CD4-positive, alpha-beta T cell (primary cell): Measurements from ENCODE around the gene INSYN2B. TPM values are rescaled to one million over a fixed set of nuclear protein-coding genes. Genes with fewer than 3 reads are reported as not detected.
A peak's percentile ranks its signal among the peaks of the same experiment; 100 is the strongest.

Source experiments
- ATAC-seq: fragments of 200-7000 bp; cut with Tn5 transposase; one replicate; pipeline ENCODE4 v1.10.0; 2022; ENCODE audit warnings: mild to moderate bottlenecking; ENCODE audit not compliant: poor library complexity
- CTCF ChIA-PET: fragments of 350-600 bp; sonication (Branson Sonifier 250); formaldehyde crosslinking; loops from one replicate; lab custom pipeline; 2021; ENCODE audit warnings: antibody characterized with exemption, inconsistent platforms; lab: Charles Lee
- POLR2A ChIA-PET: fragments of 350-600 bp; sonication (Branson Sonifier 250); formaldehyde crosslinking; loops from one replicate; lab custom pipeline; 2021; ENCODE audit warnings: antibody characterized with exemption, inconsistent platforms; lab: Charles Lee
- DNase-seq, 14 experiments: peaks; one replicate each; pipeline ENCODE4 v3.0.0-alpha.2; 2013 to 2020; ENCODE audit warnings: mixed read lengths in 2 of 14
- H3K27ac ChIP-seq, 2 donors: one replicate each; pipeline versions ENCODE4 v1.5.1 to v1.7.0; 2013; ENCODE audit warnings: low read length in 2 of 2, low read depth in 1 of 2, mild to moderate bottlenecking in 1 of 2
- H3K27me3 ChIP-seq, 2 experiments: 1 replicate in 1 of 2; 2 replicates in 1 of 2; pipeline versions ENCODE4 v1.6.1 to v1.7.0; 2013; ENCODE audit warnings: low read length in 2 of 2, control low read depth in 1 of 2, mild to moderate bottlenecking in 1 of 2, moderate library complexity in 1 of 2; ENCODE audit not compliant: insufficient read depth in 2 of 2, control insufficient read depth in 1 of 2
- H3K36me3 ChIP-seq: one replicate; pipeline ENCODE4 v1.6.1; 2013; ENCODE audit warnings: low read length, control low read depth; ENCODE audit not compliant: insufficient read depth
- H3K4me1 ChIP-seq: one replicate; pipeline ENCODE4 v1.6.1; 2013; ENCODE audit warnings: low read length, control low read depth; ENCODE audit not compliant: insufficient read depth
- H3K4me3 ChIP-seq: one replicate; pipeline ENCODE4 v1.5.1; 2013; ENCODE audit warnings: mild to moderate bottlenecking, low read length, moderate library complexity
- H3K9me3 ChIP-seq, 2 experiments: 1 replicate in 1 of 2; 2 replicates in 1 of 2; pipeline versions ENCODE4 v1.6.1 to v1.7.0; 2013; ENCODE audit warnings: low read length in 2 of 2, mild to moderate bottlenecking in 2 of 2, control low read depth in 1 of 2, moderate library complexity in 1 of 2; ENCODE audit not compliant: control insufficient read depth in 1 of 2, insufficient read depth in 1 of 2
- H3K27ac Mint-ChIP-seq: one replicate; pipeline ENCODE4 v1.8.0; 2020; ENCODE audit warnings: mixed read lengths
- H3K27me3 Mint-ChIP-seq: one replicate; pipeline ENCODE4 v1.8.0; 2021; ENCODE audit warnings: mixed read lengths
- H3K36me3 Mint-ChIP-seq: one replicate; pipeline ENCODE4 v1.8.0; 2021; ENCODE audit warnings: low read depth, mixed read lengths
- H3K4me1 Mint-ChIP-seq: one replicate; pipeline ENCODE4 v1.8.0; 2021; ENCODE audit warnings: low read depth, mixed read lengths
- H3K4me3 Mint-ChIP-seq: one replicate; pipeline ENCODE4 v1.8.0; 2020; ENCODE audit warnings: mild to moderate bottlenecking, mixed read lengths
- H3K9me3 Mint-ChIP-seq: one replicate; pipeline ENCODE4 v1.8.0; 2020; ENCODE audit warnings: mixed read lengths
- intact Hi-C, 2 experiments: fragments of 100-400 bp; cut with DNase I in 1 of 2; cut with micrococcal nuclease in 1 of 2; formaldehyde crosslinking; loops; one replicate each; pipeline versions ENCODE4 v1.15.1 to v1.9.0; 2023 to 2025; cut with DNase I, micrococcal nuclease
- total RNA-seq, 174 experiments: library from RNA in 2 of 174; stranded (reverse) in 2 of 174; gene quantifications; one replicate each; pipeline ENCODE4 v1.2.3 and lab custom pipeline; 2021 to 2026
- TF ChIP-seq, protein P1 (sequence below): fragments of 200-600 bp; IDR thresholded peaks from one replicate; pipeline ENCODE4 v1.8.0; 2022; ENCODE audit warnings: antibody characterized with exemption, mild to moderate bottlenecking

The INSYN2B gene
- total RNA-seq, 2 experiments from 2014 or later = not detected

DNA sequence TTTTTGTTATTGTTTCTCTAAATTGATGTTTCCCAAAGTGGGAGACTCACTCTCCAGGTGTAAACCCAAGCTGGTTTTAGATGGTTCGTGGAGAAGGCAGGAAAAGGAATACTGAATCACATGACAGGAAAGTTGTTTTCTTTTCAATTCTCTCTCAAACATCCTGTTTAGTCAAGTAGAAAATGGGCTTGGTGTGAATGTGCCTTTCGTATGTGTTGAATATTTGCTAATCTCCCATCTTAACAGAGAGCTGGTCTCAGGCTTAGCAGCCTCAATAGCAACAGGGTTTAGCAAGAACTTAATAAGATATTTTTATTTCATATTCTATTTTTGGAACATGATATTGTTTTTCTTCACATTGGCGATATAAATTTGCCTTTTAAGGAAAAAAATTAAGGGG lies 119.7 kb downstream of the INSYN2B start:
- H3K4me1 Mint-ChIP-seq = peaks cover 38% of the 10 kb centered on the region
- Histone ChIP-seq H3K27me3 (no peaks in the 10 kb centered on the region), H3K9me3 (no peaks in the 10 kb centered on the region), H3K4me1 (no peaks in the 10 kb centered on the region), H3K27ac (no peak overlapping the region), H3K36me3 (peaks cover 24% of the 10 kb centered on the region), H3K4me3 (no peak overlapping the region)
- DNase-seq = no peak
- ChIA-PET CTCF (no interaction called here), POLR2A (no interaction called here)
- H3K4me3 Mint-ChIP-seq = no peak overlapping the region
- H3K36me3 Mint-ChIP-seq = peaks cover 79% of the 10 kb centered on the region
- TF ChIP-seq, protein P1, sequence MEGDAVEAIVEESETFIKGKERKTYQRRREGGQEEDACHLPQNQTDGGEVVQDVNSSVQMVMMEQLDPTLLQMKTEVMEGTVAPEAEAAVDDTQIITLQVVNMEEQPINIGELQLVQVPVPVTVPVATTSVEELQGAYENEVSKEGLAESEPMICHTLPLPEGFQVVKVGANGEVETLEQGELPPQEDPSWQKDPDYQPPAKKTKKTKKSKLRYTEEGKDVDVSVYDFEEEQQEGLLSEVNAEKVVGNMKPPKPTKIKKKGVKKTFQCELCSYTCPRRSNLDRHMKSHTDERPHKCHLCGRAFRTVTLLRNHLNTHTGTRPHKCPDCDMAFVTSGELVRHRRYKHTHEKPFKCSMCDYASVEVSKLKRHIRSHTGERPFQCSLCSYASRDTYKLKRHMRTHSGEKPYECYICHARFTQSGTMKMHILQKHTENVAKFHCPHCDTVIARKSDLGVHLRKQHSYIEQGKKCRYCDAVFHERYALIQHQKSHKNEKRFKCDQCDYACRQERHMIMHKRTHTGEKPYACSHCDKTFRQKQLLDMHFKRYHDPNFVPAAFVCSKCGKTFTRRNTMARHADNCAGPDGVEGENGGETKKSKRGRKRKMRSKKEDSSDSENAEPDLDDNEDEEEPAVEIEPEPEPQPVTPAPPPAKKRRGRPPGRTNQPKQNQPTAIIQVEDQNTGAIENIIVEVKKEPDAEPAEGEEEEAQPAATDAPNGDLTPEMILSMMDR = no peak
- no peak for ATAC-seq
- intact Hi-C loops = no loop called here
- no peaks in the 10 kb centered on the region for H3K9me3 Mint-ChIP-seq
- peak overlapping the region; percentile 39 for H3K27ac Mint-ChIP-seq
- H3K27me3 Mint-ChIP-seq = no peaks in the 10 kb centered on the region

DNA sequence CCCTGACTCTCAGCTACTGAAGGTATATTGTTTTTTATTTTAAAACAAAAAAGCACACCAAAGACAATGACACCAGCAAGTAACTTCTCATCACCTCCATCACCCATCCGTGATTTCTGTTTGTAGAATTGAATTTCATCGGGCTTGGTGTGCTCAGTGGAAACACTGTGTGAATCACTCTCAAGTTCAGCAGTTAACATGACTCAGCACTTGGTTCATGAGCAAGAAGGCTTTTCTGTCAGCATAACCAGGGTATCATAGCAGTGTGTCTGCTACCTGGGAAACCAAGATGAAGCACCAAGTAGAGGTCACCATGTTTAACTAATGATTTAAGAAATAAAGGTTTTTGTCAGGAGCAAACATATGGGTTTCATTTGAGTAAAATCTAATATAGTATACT lies 123.7 kb downstream of the INSYN2B start:
- Histone ChIP-seq H3K36me3 (peaks cover 18% of the 10 kb centered on the region), H3K27ac (no peak overlapping the region)
- H3K27ac Mint-ChIP-seq = no peak overlapping the region

DNA sequence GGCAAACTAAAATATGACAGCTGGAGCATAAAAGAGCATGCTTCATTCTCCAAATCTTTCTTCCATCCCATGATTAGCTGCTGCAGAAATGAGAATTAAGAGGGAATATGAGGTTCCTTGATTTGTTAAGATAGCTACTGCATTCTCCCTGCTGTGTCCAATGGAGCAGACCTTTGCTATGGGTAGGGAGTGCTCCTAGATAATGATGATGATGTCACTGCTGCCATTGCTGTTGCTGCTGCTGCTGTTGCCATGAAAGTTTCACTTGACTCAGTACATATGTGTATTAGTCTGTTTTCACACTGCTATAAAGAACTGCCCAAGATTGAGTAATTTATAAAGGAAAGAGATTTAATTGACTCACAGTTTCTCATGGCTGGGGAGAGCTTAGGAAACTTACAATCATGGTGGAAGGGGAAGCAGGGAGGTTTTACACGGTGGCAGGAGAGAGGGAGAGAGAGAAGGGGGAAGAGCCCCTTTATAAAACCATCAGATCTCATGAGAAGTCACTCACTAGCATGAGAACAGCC lies 128.9 kb downstream of the INSYN2B start:
- Histone ChIP-seq H3K4me3 (no peak overlapping the region), H3K27ac (no peak overlapping the region), H3K36me3 (peaks cover 63% of the 10 kb centered on the region), H3K9me3 (peaks cover 3 to 17% of the 10 kb centered on the region in 2 experiments), H3K27me3 (no peaks in the 10 kb centered on the region), H3K4me1 (no peaks in the 10 kb centered on the region)
- Mint-ChIP-seq H3K4me1 (peaks cover 7% of the 10 kb centered on the region), H3K9me3 (peaks cover 12% of the 10 kb centered on the region), H3K27me3 (no peaks in the 10 kb centered on the region), H3K27ac (no peak overlapping the region), H3K36me3 (peaks cover 98% of the 10 kb centered on the region), H3K4me3 (no peak overlapping the region)
- intact Hi-C loops = no loop called here
- ChIA-PET POLR2A (no interaction called here), CTCF (no interaction called here)
- DNase-seq (no peak), ATAC-seq (no peak)
- TF ChIP-seq, protein P1 = no peak

More for the DNA sequence above, 123.7 kb downstream of the INSYN2B start:
- peaks cover 90% of the 10 kb centered on the region for H3K36me3 Mint-ChIP-seq
- H3K27me3 ChIP-seq = no peaks in the 10 kb centered on the region
- no peaks in the 10 kb centered on the region for H3K9me3 ChIP-seq
- ChIA-PET CTCF (no interaction called here), POLR2A (no interaction called here)
- no peaks in the 10 kb centered on the region for H3K4me1 ChIP-seq
- H3K4me3 ChIP-seq = no peak overlapping the region
- H3K4me1 Mint-ChIP-seq = peaks cover 38% of the 10 kb centered on the region
- intact Hi-C loops = no loop called here
- ATAC-seq (no peak), DNase-seq (no peak)
- H3K9me3 Mint-ChIP-seq = no peaks in the 10 kb centered on the region
- no peak overlapping the region for H3K4me3 Mint-ChIP-seq
- H3K27me3 Mint-ChIP-seq = no peaks in the 10 kb centered on the region
- TF ChIP-seq, protein P1 = no peak
